Activated naive CD4-positive, alpha-beta T cell treated with anti-CD3 and anti-CD28 coated beads, Interleukin-2, amount 50 U/mL, for 24 hours (primary cell): ENCODE measurements around the gene PCED1B.

Source experiments
- H3K27ac Mint-ChIP-seq: one replicate; pipeline ENCODE4 v1.8.0; 2021; ENCODE audit warnings: mild to moderate bottlenecking, mixed read lengths
- H3K27me3 Mint-ChIP-seq: one replicate; pipeline ENCODE4 v1.8.0; 2021; ENCODE audit warnings: mixed read lengths
- H3K36me3 Mint-ChIP-seq: one replicate; pipeline ENCODE4 v1.8.0; 2021; ENCODE audit warnings: mixed read lengths
- H3K4me1 Mint-ChIP-seq: one replicate; pipeline ENCODE4 v1.8.0; 2021; ENCODE audit warnings: mixed read lengths
- H3K4me3 Mint-ChIP-seq: one replicate; pipeline ENCODE4 v1.8.0; 2021; ENCODE audit warnings: mild to moderate bottlenecking, mixed read lengths
- H3K9me3 Mint-ChIP-seq: one replicate; pipeline ENCODE4 v1.8.0; 2021; ENCODE audit warnings: mixed read lengths

Gene PCED1B

GRCh38 chr12:47078733-47079467, 521 bp upstream of the PCED1B start:
- H3K27ac Mint-ChIP-seq = peak overlapping the region; percentile 98
- peaks cover 71% of the 10 kb centered on the region for H3K4me1 Mint-ChIP-seq
- H3K4me3 Mint-ChIP-seq = peak overlapping the region; percentile 100
- no peaks in the 10 kb centered on the region for H3K9me3 Mint-ChIP-seq
- H3K27me3 Mint-ChIP-seq = no peaks in the 10 kb centered on the region
- peaks cover 19% of the 10 kb centered on the region for H3K36me3 Mint-ChIP-seq

- Mint-ChIP-seq H3K4me3 (peak overlapping the region; percentile 96), H3K36me3 (peaks cover 17% of the 10 kb centered on the region), H3K4me1 (peaks cover 84% of the 10 kb centered on the region), H3K27me3 (no peaks in the 10 kb centered on the region), H3K9me3 (no peaks in the 10 kb centered on the region), H3K27ac (peak overlapping the region; percentile 99)
Observed at GRCh38 chr12:47079981-47080724, 732 bp downstream of the PCED1B start.

- peak overlapping the region; percentile 96 for H3K4me3 Mint-ChIP-seq
- peaks cover 17% of the 10 kb centered on the region for H3K36me3 Mint-ChIP-seq
- H3K9me3 Mint-ChIP-seq = no peaks in the 10 kb centered on the region
- H3K4me1 Mint-ChIP-seq = peaks cover 85% of the 10 kb centered on the region
- peak overlapping the region; percentile 99 for H3K27ac Mint-ChIP-seq
- H3K27me3 Mint-ChIP-seq = no peaks in the 10 kb centered on the region
Observed at GRCh38 chr12:47080725-47081502, 1.5 kb downstream of the PCED1B start.

- H3K9me3 Mint-ChIP-seq = no peaks in the 10 kb centered on the region
- H3K36me3 Mint-ChIP-seq = peaks cover 17% of the 10 kb centered on the region
- H3K27ac Mint-ChIP-seq = peak overlapping the region; percentile 69
- H3K4me1 Mint-ChIP-seq = peaks cover 83% of the 10 kb centered on the region
- H3K27me3 Mint-ChIP-seq = no peaks in the 10 kb centered on the region
- H3K4me3 Mint-ChIP-seq = peak overlapping the region; percentile 96
Observed at GRCh38 chr12:47082283-47082682, 2.9 kb downstream of the PCED1B start.

- H3K9me3 Mint-ChIP-seq = no peaks in the 10 kb centered on the region
- H3K27ac Mint-ChIP-seq = peak overlapping the region; percentile 25
- H3K4me3 Mint-ChIP-seq = peak overlapping the region; percentile 96
- peaks cover 13% of the 10 kb centered on the region for H3K36me3 Mint-ChIP-seq
- no peaks in the 10 kb centered on the region for H3K27me3 Mint-ChIP-seq
- peaks cover 77% of the 10 kb centered on the region for H3K4me1 Mint-ChIP-seq
Observed at GRCh38 chr12:47082796-47083621, 3.6 kb downstream of the PCED1B start.

- peak overlapping the region; percentile 56 for H3K27ac Mint-ChIP-seq
- H3K4me1 Mint-ChIP-seq = peaks cover 68% of the 10 kb centered on the region
- H3K9me3 Mint-ChIP-seq = no peaks in the 10 kb centered on the region
- H3K27me3 Mint-ChIP-seq = no peaks in the 10 kb centered on the region
- peak overlapping the region; percentile 37 for H3K4me3 Mint-ChIP-seq
- H3K36me3 Mint-ChIP-seq = peaks cover 10% of the 10 kb centered on the region
Observed at GRCh38 chr12:47084172-47084571, 4.8 kb downstream of the PCED1B start.

GRCh38 chr12:47085815-47086252, 6.4 kb downstream of the PCED1B start:
- Mint-ChIP-seq H3K4me3 (peak overlapping the region; percentile 8), H3K36me3 (peaks cover 7% of the 10 kb centered on the region), H3K9me3 (no peaks in the 10 kb centered on the region), H3K27ac (peak overlapping the region; percentile 91), H3K27me3 (no peaks in the 10 kb centered on the region), H3K4me1 (peaks cover 64% of the 10 kb centered on the region)

GRCh38 chr12:47087088-47087688, 7.8 kb downstream of the PCED1B start:
- Mint-ChIP-seq H3K27ac (no peak overlapping the region), H3K4me1 (peaks cover 51% of the 10 kb centered on the region), H3K4me3 (no peak overlapping the region)

GRCh38 chr12:47088021-47088944, 8.9 kb downstream of the PCED1B start:
- Mint-ChIP-seq H3K27ac (peak overlapping the region; percentile 6), H3K4me3 (no peak overlapping the region), H3K9me3 (no peaks in the 10 kb centered on the region), H3K27me3 (no peaks in the 10 kb centered on the region), H3K4me1 (peaks cover 51% of the 10 kb centered on the region), H3K36me3 (peaks cover 6% of the 10 kb centered on the region)

More at GRCh38 chr12:47087088-47087688, 7.8 kb downstream of the PCED1B start:
- Mint-ChIP-seq H3K27me3 (no peaks in the 10 kb centered on the region), H3K9me3 (no peaks in the 10 kb centered on the region), H3K36me3 (peaks cover 6% of the 10 kb centered on the region)

- Mint-ChIP-seq H3K9me3 (no peaks in the 10 kb centered on the region), H3K27me3 (no peaks in the 10 kb centered on the region), H3K36me3 (peaks cover 8% of the 10 kb centered on the region), H3K4me1 (peaks cover 50% of the 10 kb centered on the region), H3K27ac (no peak overlapping the region), H3K4me3 (no peak overlapping the region)
Observed at GRCh38 chr12:47091009-47091408, 11.6 kb downstream of the PCED1B start.

GRCh38 chr12:47094804-47095203, 15.4 kb downstream of the PCED1B start:
- Mint-ChIP-seq H3K4me1 (peaks cover 38% of the 10 kb centered on the region), H3K36me3 (peaks cover 8% of the 10 kb centered on the region), H3K4me3 (peak overlapping the region; percentile 24), H3K27me3 (no peaks in the 10 kb centered on the region), H3K27ac (no peak overlapping the region), H3K9me3 (no peaks in the 10 kb centered on the region)

- H3K9me3 Mint-ChIP-seq = no peaks in the 10 kb centered on the region
- H3K27ac Mint-ChIP-seq = peak overlapping the region; percentile 37
Observed at GRCh38 chr12:47095446-47096236, 16.2 kb downstream of the PCED1B start.

GRCh38 chr12:47097276-47097896, 18.0 kb downstream of the PCED1B start:
- Mint-ChIP-seq H3K4me3 (no peak overlapping the region), H3K4me1 (peaks cover 36% of the 10 kb centered on the region), H3K27me3 (no peaks in the 10 kb centered on the region), H3K27ac (no peak overlapping the region), H3K9me3 (no peaks in the 10 kb centered on the region), H3K36me3 (peaks cover 2% of the 10 kb centered on the region)

More at GRCh38 chr12:47095446-47096236, 16.2 kb downstream of the PCED1B start:
- Mint-ChIP-seq H3K36me3 (peaks cover 5% of the 10 kb centered on the region), H3K4me3 (peak overlapping the region; percentile 24), H3K4me1 (peaks cover 38% of the 10 kb centered on the region), H3K27me3 (no peaks in the 10 kb centered on the region)
